H1 (cell line): ENCODE measurements around the gene A3GALT2. TPM values are rescaled to one million over a fixed set of nuclear protein-coding genes. Genes with fewer than 3 reads are reported as not detected.

Experiments used
- CTCF ChIA-PET: fragments of 300-600 bp; sonication (Branson Sonifier 250); formaldehyde crosslinking; loops from one replicate; lab custom pipeline; 2021; ENCODE audit not compliant: partially characterized antibody; lab: Charles Lee
- POLR2A ChIA-PET: fragments of 300-600 bp; sonication (Branson Sonifier 250); formaldehyde crosslinking; loops from one replicate; lab custom pipeline; 2021; ENCODE audit warnings: inconsistent platforms; ENCODE audit not compliant: partially characterized antibody; lab: Charles Lee
- DNase-seq, 2 experiments: peaks; one replicate each; pipeline versions ENCODE4 v3.0.0 to v3.0.0-alpha.2; 2010 to 2022; ENCODE audit warnings: low spot score in 2 of 2, low read depth in 1 of 2, mixed read lengths in 1 of 2
- FAIRE-seq: peaks from 2 replicates; lab custom pipeline; 2011; peaks lifted over from hg19 to GRCh38; lab: Jason Lieb, UNC
- H2AFZ ChIP-seq: 2 replicates; pipeline ENCODE4 v1.8.1; 2012; ENCODE audit warnings: low read length, inconsistent platforms
- H2AK5ac ChIP-seq: 2 replicates; pipeline ENCODE4 v1.6.1; 2013; ENCODE audit warnings: low read depth, low read length
- H2BK120ac ChIP-seq: replicated peaks from 2 replicates; pipeline ENCODE3; 2013; ENCODE audit warnings: low read depth, low read length, inconsistent platforms
- H2BK12ac ChIP-seq: 2 replicates; pipeline ENCODE4 v1.6.1; 2013; ENCODE audit warnings: low read depth, low read length
- H2BK15ac ChIP-seq: 2 replicates; pipeline ENCODE4 v1.6.1; 2013; ENCODE audit warnings: low read length
- H2BK20ac ChIP-seq: 2 replicates; pipeline ENCODE4 v1.6.1; 2013; ENCODE audit warnings: low read length
- H2BK5ac ChIP-seq: 2 replicates; pipeline ENCODE4 v1.6.1; 2013; ENCODE audit warnings: low read depth, low read length
- H3K14ac ChIP-seq: 2 replicates; pipeline ENCODE4 v1.6.1; 2013; ENCODE audit warnings: inconsistent platforms; ENCODE audit not compliant: insufficient read length
- H3K18ac ChIP-seq: 2 replicates; pipeline ENCODE4 v1.6.1; 2013; ENCODE audit warnings: low read length; ENCODE audit errors: extremely low read depth
- H3K23ac ChIP-seq: 2 replicates; pipeline ENCODE4 v1.6.1; 2013; ENCODE audit warnings: inconsistent platforms; ENCODE audit not compliant: insufficient read length
- H3K23me2 ChIP-seq: 2 replicates; pipeline ENCODE4 v1.6.1; 2013; ENCODE audit warnings: low read depth, low read length
- H3K27ac ChIP-seq: 2 replicates; pipeline ENCODE4 v1.6.1; 2011; ENCODE audit warnings: low read depth, low read length, inconsistent platforms
- H3K27me3 ChIP-seq, 4 experiments: replicated peaks in 1 of 4; 1 replicate in 1 of 4; 2 replicates in 3 of 4; pipeline versions ENCODE4 v1.6.1 to v1.8.1; 2011 to 2013; ENCODE audit warnings: low read length in 3 of 4, mild to moderate bottlenecking in 3 of 4, inconsistent platforms in 2 of 4, mixed read lengths in 2 of 4, moderate library complexity in 1 of 4; ENCODE audit not compliant: control insufficient read depth in 3 of 4, insufficient read depth in 3 of 4; ENCODE audit errors: extremely low read depth in 1 of 4
- H3K36me3 ChIP-seq, 4 experiments: 2 replicates each; pipeline versions ENCODE4 v1.6.1 to v1.8.1; 2011 to 2013; ENCODE audit warnings: mild to moderate bottlenecking in 4 of 4, low read length in 3 of 4, moderate library complexity in 2 of 4, control low read depth in 1 of 4, inconsistent platforms in 1 of 4; ENCODE audit not compliant: insufficient read depth in 4 of 4, control insufficient read depth in 2 of 4
- H3K4ac ChIP-seq: replicated peaks from 2 replicates; pipeline ENCODE3; 2013; ENCODE audit warnings: low read length, low read depth, mixed read lengths, inconsistent platforms; ENCODE audit not compliant: insufficient read length
- H3K4me1 ChIP-seq, 4 experiments: replicated peaks in 1 of 4; 1 replicate in 1 of 4; 2 replicates in 3 of 4; pipeline versions ENCODE4 v1.6.1 to v1.8.1; 2011 to 2013; ENCODE audit warnings: low read length in 3 of 4, inconsistent platforms in 2 of 4, mixed read lengths in 1 of 4; ENCODE audit not compliant: insufficient read depth in 4 of 4, control insufficient read depth in 3 of 4
- H3K4me2 ChIP-seq, 2 experiments: 2 replicates each; pipeline versions ENCODE4 v1.6.1 to v1.8.1; 2011 to 2013; ENCODE audit warnings: low read depth in 2 of 2, low read length in 2 of 2, control low read depth in 1 of 2, inconsistent platforms in 1 of 2, mild to moderate bottlenecking in 1 of 2; ENCODE audit not compliant: insufficient read depth in 1 of 2
- H3K4me3 ChIP-seq, 4 experiments: fragments of 200-600, 300-600 bp in 1 of 4; sonication (generic), shearing (Covaris generic), sonication (Bioruptor Twin) in 1 of 4; 2 replicates each; pipeline versions ENCODE4 v1.5.1 to v1.8.1; 2011 to 2016; ENCODE audit warnings: low read length in 4 of 4, low read depth in 3 of 4, control low read depth in 2 of 4, inconsistent platforms in 2 of 4, mild to moderate bottlenecking in 2 of 4, mixed read lengths in 1 of 4, moderate library complexity in 1 of 4; ENCODE audit not compliant: insufficient read depth in 2 of 4; ENCODE audit errors: extremely low read depth in 1 of 4
- H3K56ac ChIP-seq: replicated peaks from 2 replicates; pipeline ENCODE3; 2013; ENCODE audit warnings: low read depth, mild to moderate bottlenecking, mixed read lengths, low read length, inconsistent platforms; ENCODE audit not compliant: insufficient read length
- H3K79me1 ChIP-seq: 2 replicates; pipeline ENCODE4 v1.6.1; 2013; ENCODE audit warnings: low read depth, low read length, control low read depth
- H3K79me2 ChIP-seq, 2 experiments: 2 replicates each; pipeline versions ENCODE4 v1.6.1 to v1.8.1; 2012 to 2013; ENCODE audit warnings: low read length in 2 of 2, mild to moderate bottlenecking in 2 of 2, inconsistent platforms in 1 of 2; ENCODE audit not compliant: insufficient read depth in 2 of 2, control insufficient read depth in 1 of 2
- H3K9ac ChIP-seq, 4 experiments: replicated peaks in 1 of 4; 1 replicate in 1 of 4; 2 replicates in 3 of 4; pipeline versions ENCODE4 v1.6.1 to v1.8.1; 2011 to 2013; ENCODE audit warnings: low read depth in 3 of 4, low read length in 3 of 4, control low read depth in 2 of 4, mild to moderate bottlenecking in 2 of 4, moderate library complexity in 2 of 4, inconsistent platforms in 1 of 4; ENCODE audit errors: extremely low read depth in 1 of 4
- H3K9me3 ChIP-seq, 2 experiments: 2 replicates each; pipeline versions ENCODE4 v1.6.1 to v1.8.1; 2012 to 2013; ENCODE audit warnings: mild to moderate bottlenecking in 2 of 2, moderate library complexity in 2 of 2, control low read depth in 1 of 2, inconsistent platforms in 1 of 2, low read depth in 1 of 2, low read length in 1 of 2, mixed read lengths in 1 of 2; ENCODE audit not compliant: insufficient read depth in 2 of 2
- H4K20me1 ChIP-seq, 2 experiments: replicated peaks in 1 of 2; 2 replicates each; pipeline versions ENCODE3 to v1.8.1; 2011 to 2013; ENCODE audit warnings: inconsistent platforms in 2 of 2, low read length in 2 of 2, mild to moderate bottlenecking in 1 of 2; ENCODE audit not compliant: insufficient read depth in 2 of 2, control insufficient read depth in 1 of 2
- H4K5ac ChIP-seq: 2 replicates; pipeline ENCODE4 v1.6.1; 2013; ENCODE audit warnings: low read length, low read depth, mixed read lengths, inconsistent platforms; ENCODE audit not compliant: insufficient read length
- H4K8ac ChIP-seq: 2 replicates; pipeline ENCODE4 v1.8.0; 2013; ENCODE audit warnings: mild to moderate bottlenecking, moderate library complexity, low read length, inconsistent platforms; ENCODE audit not compliant: insufficient read depth; ENCODE audit errors: extremely low read depth
- H4K91ac ChIP-seq: replicated peaks from 2 replicates; pipeline ENCODE3; 2013; ENCODE audit warnings: low read length, mixed read lengths, inconsistent platforms; ENCODE audit not compliant: insufficient read length
- CBX5 ChIP-seq: fragments of 300-800, 300-1000 bp; sonication (generic); IDR thresholded peaks from 2 replicates; pipeline ENCODE4 v1.7.1; 2016; ENCODE audit warnings: antibody characterized with exemption, low read length, low read depth
- CEBPB ChIP-seq: IDR thresholded peaks from 2 replicates; pipeline ENCODE4 v1.6.1; 2012; ENCODE audit warnings: low read depth, low read length
- CHD1 ChIP-seq: IDR thresholded peaks from 2 replicates; pipeline ENCODE4 v1.6.1; 2012; ENCODE audit warnings: low read depth, low read length, improper control_type of control experiment
- CREB1 ChIP-seq: IDR thresholded peaks from 2 replicates; pipeline ENCODE4 v1.6.1; 2012; ENCODE audit warnings: inconsistent platforms
- KDM1A ChIP-seq: fragments of 200-600, 300-600 bp; sonication (generic); IDR thresholded peaks from 2 replicates; pipeline ENCODE4 v1.7.1; 2016; ENCODE audit warnings: mild to moderate bottlenecking, low read length, borderline replicate concordance
- NANOG ChIP-seq: IDR thresholded peaks from 2 replicates; pipeline ENCODE4 v1.6.1; 2011; ENCODE audit warnings: low read length, low read depth, mild to moderate bottlenecking, inconsistent platforms; ENCODE audit not compliant: insufficient read depth, poor library complexity, severe bottlenecking
- RNF2 ChIP-seq: fragments of 200-900, 300-1000 bp; sonication (generic); IDR thresholded peaks from 2 replicates; pipeline ENCODE4 v1.7.1; 2016; ENCODE audit warnings: borderline replicate concordance, low read depth, mild to moderate bottlenecking, antibody characterized with exemption, low read length; ENCODE audit not compliant: poor library complexity, severe bottlenecking; ENCODE audit errors: missing control alignments
- SP4 ChIP-seq: IDR thresholded peaks from 2 replicates; pipeline ENCODE4 v1.6.1; 2012; ENCODE audit warnings: low read length, inconsistent platforms
- TAF1 ChIP-seq: IDR thresholded peaks from 2 replicates; pipeline ENCODE4 v1.6.1; 2011; ENCODE audit warnings: mild to moderate bottlenecking, low read depth, low read length
- TAF7 ChIP-seq: optimal IDR thresholded peaks from 2 replicates; pipeline ENCODE3; 2011; ENCODE audit warnings: low read depth, mild to moderate bottlenecking, inconsistent platforms, low read length, moderate library complexity, borderline replicate concordance
- WGBS, 2 experiments: shearing (Covaris generic) in 1 of 2; methylation state at CpG; one replicate each; pipeline versions ENCODE4 v1.1.6 to v1.1.7; 2013 to 2015; ENCODE audit warnings: low lambda C conversion rate in 2 of 2, mixed read lengths in 2 of 2, inconsistent platforms in 1 of 2, low coverage in 1 of 2, missing lambda C conversion rate in 1 of 2; ENCODE audit not compliant: insufficient replicate concordance in 2 of 2, insufficient coverage in 1 of 2, insufficient read length in 1 of 2; ENCODE audit errors: extremely low coverage in 1 of 2, missing lambda C conversion rate in 1 of 2; 5-methylcytosine and 5-hydroxymethylcytosine counted together
- polyA plus RNA-seq, 7 experiments: library from polyadenylated mRNA; depleted of rRNA in 3 of 7; stranded (reverse) in 5 of 7; unstranded in 2 of 7; fragments of >200 nt in 5 of 7; fragments of 200-250 nt in 2 of 7; gene quantifications; 1 replicate in 5 of 7; 2 replicates in 1 of 7; 4 replicates in 1 of 7; pipeline versions ENCODE4 v1.2.1 to v1.2.3, GENCODE V29; 2011 to 2013; ENCODE audit warnings: missing spikeins in 2 of 7, mixed read lengths in 2 of 7
- total RNA-seq: library from RNA; stranded (reverse); fragmentation: NEBNext Ultra II Directional; extraction: Animal tissue kit (Norgen Biotek cat#: 25700); gene quantifications from 2 replicates; pipeline ENCODE4 v1.2.1, GENCODE V29; 2021
- TF ChIP-seq, protein P1 (sequence below): IDR thresholded peaks from 2 replicates; pipeline ENCODE4 v1.6.1; 2011; ENCODE audit warnings: low read length, improper control_type of control experiment

A3GALT2 gene
- total and polyA plus RNA-seq, 2 of the 8 experiments (the other 6 are each of a cell fraction or from before 2014, with no cell fraction given), result not detected

DNA sequence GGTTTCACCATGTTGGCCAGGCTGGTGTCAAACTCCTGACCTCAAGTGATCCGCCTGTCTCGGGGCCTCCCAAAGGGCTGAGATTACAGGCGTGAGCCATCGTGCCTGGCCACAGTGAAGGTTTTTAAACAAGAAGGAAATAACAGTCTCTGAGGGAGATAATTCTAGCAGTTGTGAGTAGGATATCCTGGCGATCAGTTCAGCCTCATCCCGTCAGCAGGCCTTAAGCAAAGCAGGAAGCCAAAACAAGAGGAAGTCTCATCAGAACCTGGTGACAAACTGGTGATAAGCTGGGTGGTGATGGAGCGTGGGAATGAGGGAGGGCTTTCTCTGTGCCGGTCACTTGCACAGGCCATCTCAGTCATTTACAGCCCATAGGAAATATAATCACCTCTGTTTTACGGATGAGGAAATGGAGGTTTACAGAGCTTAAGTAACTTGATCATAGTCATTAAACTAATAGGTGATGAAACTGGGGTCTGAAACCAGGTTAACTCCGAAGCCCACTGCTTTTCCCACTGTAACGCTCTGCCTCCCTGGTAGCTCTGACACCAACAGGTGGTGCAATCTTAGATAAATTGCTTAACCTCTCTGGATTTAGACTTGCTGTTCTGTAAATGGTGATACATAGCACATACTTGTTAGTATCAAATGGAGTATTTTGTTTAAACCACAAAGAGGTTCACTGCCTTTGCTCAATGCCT, 40.8 kb upstream of the A3GALT2 start:
- 85% methylated on average over 11 of the region's 11 CpGs; no CpG with 5 or more reads in 1 of the 2 experiments for WGBS, 2 experiments
- CTCF ChIA-PET, result interaction anchor here (0.8 to 10.1 kb wide), 9 partner anchors 9 to 272 kb away, joined by 3 to 180 read pairs (median 5); partner anchors contain the start of gene ZSCAN20
- H3K4me2 ChIP-seq, result peak overlapping the region in 1 of 2 experiments; percentile 20; a peak in 1 of 4 replicates

More for the DNA sequence above, 40.8 kb upstream of the A3GALT2 start:
- Histone ChIP-seq H3K56ac (no peak overlapping the region), H3K23ac (no peak overlapping the region), H4K5ac (no peak overlapping the region), H3K79me2 (no peaks in the 10 kb centered on the region), H4K20me1 (no peaks in the 10 kb centered on the region), H3K9ac (no peak overlapping the region), H4K8ac (no peak overlapping the region), H3K27ac (no peak overlapping the region), H3K27me3 (peaks cover 0 to 8% (median 5%) of the 10 kb centered on the region in 4 experiments; a peak in 4 of 7 replicates), H3K79me1 (no peaks in the 10 kb centered on the region), H2BK15ac (no peak overlapping the region), H3K4me1 (peaks cover 14 to 31% (median 20%) of the 10 kb centered on the region in 4 experiments), H2AFZ (no peak overlapping the region), H2BK20ac (no peak overlapping the region; the same call in 1 of the 2 replicates), H3K36me3 (no peaks in the 10 kb centered on the region), H4K91ac (no peak overlapping the region)
- no peak for DNase-seq
- TF ChIP-seq NANOG (no peak), TAF1 (no peak), TAF7 (no peak), SP4 (no peak), CBX5 (no peak), CHD1 (no peak), CREB1 (no peak), KDM1A (no peak), CEBPB (no peak), RNF2 (no peak)
- TF ChIP-seq, protein P1, sequence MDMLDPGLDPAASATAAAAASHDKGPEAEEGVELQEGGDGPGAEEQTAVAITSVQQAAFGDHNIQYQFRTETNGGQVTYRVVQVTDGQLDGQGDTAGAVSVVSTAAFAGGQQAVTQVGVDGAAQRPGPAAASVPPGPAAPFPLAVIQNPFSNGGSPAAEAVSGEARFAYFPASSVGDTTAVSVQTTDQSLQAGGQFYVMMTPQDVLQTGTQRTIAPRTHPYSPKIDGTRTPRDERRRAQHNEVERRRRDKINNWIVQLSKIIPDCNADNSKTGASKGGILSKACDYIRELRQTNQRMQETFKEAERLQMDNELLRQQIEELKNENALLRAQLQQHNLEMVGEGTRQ, result no peak
- TF ChIP-seq, all 59 proteins: peak for 0
- Histone ChIP-seq H3K4ac (no peak overlapping the region), H3K14ac (no peak overlapping the region), H2AK5ac (no peak overlapping the region), H3K23me2 (peaks cover 2% of the 10 kb centered on the region; the same call in 1 of the 2 replicates), H3K18ac (no peak overlapping the region), H2BK12ac (no peak overlapping the region), H2BK5ac (no peak overlapping the region), H3K4me3 (no peak overlapping the region), H3K9me3 (peaks cover 0 to 2% of the 10 kb centered on the region in 2 experiments; a peak in 1 of 4 replicates), H2BK120ac (no peak overlapping the region)
- no peak for FAIRE-seq
- POLR2A ChIA-PET, result interaction anchor here (1.1 to 2.0 kb wide), 3 partner anchors 11 to 33 kb away, joined by 3 to 5 read pairs (median 4); no protein-coding TSS in a partner anchor
